Sigmoid colon (tissue), 4 donors: Measurements from ENCODE around the gene MAPK7.

Experiments
- EP300 ChIP-seq, 4 donors: sonication (generic); formaldehyde crosslinking; IDR thresholded peaks; one replicate each; pipeline ENCODE4 v1.6.1; 2017; ENCODE audit warnings: antibody characterized with exemption in 4 of 4
- POLR2A ChIP-seq, 2 donors: fragments of 450-650 bp; IDR thresholded peaks; one replicate each; pipeline ENCODE4 v1.6.1; 2016; ENCODE audit warnings: antibody characterized with exemption in 2 of 2, mild to moderate bottlenecking in 2 of 2, moderate library complexity in 2 of 2
- POLR2AphosphoS5 ChIP-seq, 4 donors: sonication (generic); formaldehyde crosslinking; IDR thresholded peaks; one replicate each; pipeline ENCODE4 v1.6.1; 2017; ENCODE audit warnings: antibody characterized with exemption in 4 of 4
- TF ChIP-seq, protein P1 (sequence below), 4 experiments: fragments of 450-650 bp in 3 of 4; fragments of 200-600 bp in 1 of 4; IDR thresholded peaks; one replicate each; pipeline ENCODE4 v1.5.1; 2016 to 2019; ENCODE audit warnings: antibody characterized with exemption in 4 of 4, mild to moderate bottlenecking in 3 of 4, moderate library complexity in 2 of 4

DNA sequence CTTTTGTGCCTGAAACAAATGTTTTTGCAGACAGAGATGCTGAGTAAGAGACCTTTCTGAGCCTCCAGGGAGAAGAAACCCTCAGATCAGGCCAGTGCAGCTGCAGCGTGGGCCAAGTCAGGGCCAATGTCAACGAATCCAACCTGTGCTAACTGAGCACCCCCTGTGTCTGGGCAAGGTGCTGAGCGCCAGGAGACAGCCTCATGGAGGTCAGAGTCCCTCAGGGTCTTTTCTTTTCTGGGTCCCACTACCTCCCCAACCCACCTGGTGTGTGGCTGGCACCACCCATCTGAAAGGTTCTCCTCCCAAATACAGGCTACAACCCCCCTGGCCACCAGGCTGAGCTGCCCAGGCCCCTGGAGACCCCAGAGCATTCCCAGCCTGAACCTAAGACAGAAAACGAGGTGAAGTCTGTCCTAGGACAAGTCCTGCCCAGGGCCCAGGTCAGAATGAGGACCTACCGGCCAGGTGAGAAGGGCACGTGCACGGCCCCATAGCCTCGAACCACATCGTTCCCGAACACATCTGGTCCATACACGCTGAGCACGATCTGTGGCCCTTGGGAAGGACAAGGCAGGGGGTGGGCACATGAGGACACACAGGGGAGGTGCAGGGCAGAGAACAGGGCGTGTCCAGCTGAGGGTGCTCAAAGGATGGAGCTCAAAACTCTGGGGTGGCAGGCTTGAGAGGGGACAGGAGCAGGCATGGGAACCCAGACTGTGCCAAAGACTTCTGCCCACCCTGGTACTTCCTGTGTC, 30.8 kb upstream of the MAPK7 start:
- TF ChIP-seq POLR2A (IDR thresholded peaks at IDR 0.05) (no peak), POLR2AphosphoS5 (IDR thresholded peaks at IDR 0.05) (no peak), EP300 (IDR thresholded peaks at IDR 0.05) (no peak)
- TF ChIP-seq, protein P1, sequence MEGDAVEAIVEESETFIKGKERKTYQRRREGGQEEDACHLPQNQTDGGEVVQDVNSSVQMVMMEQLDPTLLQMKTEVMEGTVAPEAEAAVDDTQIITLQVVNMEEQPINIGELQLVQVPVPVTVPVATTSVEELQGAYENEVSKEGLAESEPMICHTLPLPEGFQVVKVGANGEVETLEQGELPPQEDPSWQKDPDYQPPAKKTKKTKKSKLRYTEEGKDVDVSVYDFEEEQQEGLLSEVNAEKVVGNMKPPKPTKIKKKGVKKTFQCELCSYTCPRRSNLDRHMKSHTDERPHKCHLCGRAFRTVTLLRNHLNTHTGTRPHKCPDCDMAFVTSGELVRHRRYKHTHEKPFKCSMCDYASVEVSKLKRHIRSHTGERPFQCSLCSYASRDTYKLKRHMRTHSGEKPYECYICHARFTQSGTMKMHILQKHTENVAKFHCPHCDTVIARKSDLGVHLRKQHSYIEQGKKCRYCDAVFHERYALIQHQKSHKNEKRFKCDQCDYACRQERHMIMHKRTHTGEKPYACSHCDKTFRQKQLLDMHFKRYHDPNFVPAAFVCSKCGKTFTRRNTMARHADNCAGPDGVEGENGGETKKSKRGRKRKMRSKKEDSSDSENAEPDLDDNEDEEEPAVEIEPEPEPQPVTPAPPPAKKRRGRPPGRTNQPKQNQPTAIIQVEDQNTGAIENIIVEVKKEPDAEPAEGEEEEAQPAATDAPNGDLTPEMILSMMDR (IDR thresholded peaks at IDR 0.05), result no peak
